H9 (cell line): ENCODE data around the gene PPIF. TPM values are rescaled to one million over a fixed set of nuclear protein-coding genes. Genes with fewer than 3 reads are reported as not detected.

ENCODE experiments used
- DNase-seq: peaks from one replicate; pipeline ENCODE4 v3.0.0-alpha.2; 2017
- H2AFZ ChIP-seq: one replicate; pipeline ENCODE4 v1.6.1; 2013; ENCODE audit warnings: mild to moderate bottlenecking, low read length, control low read depth, moderate library complexity
- H2AK5ac ChIP-seq: 2 replicates; pipeline ENCODE4 v1.6.1; 2013; ENCODE audit warnings: low read length, control low read depth, mixed read lengths; ENCODE audit not compliant: insufficient read length
- H2BK120ac ChIP-seq: one replicate; pipeline ENCODE4 v1.6.1; 2013; ENCODE audit warnings: low read depth, mild to moderate bottlenecking, low read length, control low read depth, inconsistent platforms; ENCODE audit not compliant: poor library complexity, severe bottlenecking
- H2BK12ac ChIP-seq: 2 replicates; pipeline ENCODE4 v1.6.1; 2013; ENCODE audit warnings: low read length, control low read depth, mixed read lengths, low read depth; ENCODE audit not compliant: insufficient read length
- H2BK15ac ChIP-seq: 2 replicates; pipeline ENCODE4 v1.6.1; 2013; ENCODE audit warnings: low read depth, low read length, control low read depth
- H2BK20ac ChIP-seq: one replicate; pipeline ENCODE4 v1.6.1; 2013; ENCODE audit warnings: low read depth, mild to moderate bottlenecking, low read length, control low read depth, inconsistent platforms; ENCODE audit not compliant: poor library complexity, severe bottlenecking
- H2BK5ac ChIP-seq: 2 replicates; pipeline ENCODE4 v1.6.1; 2013; ENCODE audit warnings: low read length, control low read depth, mixed read lengths; ENCODE audit not compliant: insufficient read length
- H3K14ac ChIP-seq: 2 replicates; pipeline ENCODE4 v1.6.1; 2013; ENCODE audit warnings: low read length, control low read depth; ENCODE audit not compliant: insufficient read depth
- H3K18ac ChIP-seq: 2 replicates; pipeline ENCODE4 v1.6.1; 2013; ENCODE audit warnings: low read depth, mild to moderate bottlenecking, mixed read lengths, low read length, control low read depth; ENCODE audit not compliant: insufficient read length
- H3K23ac ChIP-seq: 2 replicates; pipeline ENCODE4 v1.6.1; 2013; ENCODE audit warnings: low read length, control low read depth, mixed read lengths, low read depth; ENCODE audit not compliant: insufficient read length
- H3K23me2 ChIP-seq: 2 replicates; pipeline ENCODE4 v1.6.1; 2013; ENCODE audit warnings: low read depth, mild to moderate bottlenecking, mixed read lengths, low read length, control low read depth; ENCODE audit not compliant: insufficient read length, poor library complexity, severe bottlenecking
- H3K27ac ChIP-seq: 2 replicates; pipeline ENCODE4 v1.5.1; 2013; ENCODE audit warnings: low read length, control low read depth, mixed read lengths, low read depth; ENCODE audit not compliant: insufficient read length
- H3K27me3 ChIP-seq: 2 replicates; pipeline ENCODE4 v1.6.1; 2013; ENCODE audit warnings: low read length, control low read depth, inconsistent platforms; ENCODE audit not compliant: insufficient read depth
- H3K4ac ChIP-seq: 2 replicates; pipeline ENCODE4 v1.6.1; 2013; ENCODE audit warnings: low read depth, mild to moderate bottlenecking, control low read depth, inconsistent platforms, low read length, moderate library complexity
- H3K4me1 ChIP-seq: 2 replicates; pipeline ENCODE4 v1.6.1; 2013; ENCODE audit warnings: low read length, control low read depth, inconsistent platforms; ENCODE audit not compliant: insufficient read depth
- H3K4me2 ChIP-seq: 2 replicates; pipeline ENCODE4 v1.6.1; 2013; ENCODE audit warnings: low read length, control low read depth, mixed read lengths; ENCODE audit not compliant: insufficient read length, insufficient read depth
- H3K56ac ChIP-seq: 2 replicates; pipeline ENCODE4 v1.6.1; 2013; ENCODE audit warnings: low read depth, mild to moderate bottlenecking, mixed read lengths, low read length, control low read depth; ENCODE audit not compliant: insufficient read length
- H3K79me1 ChIP-seq: 2 replicates; pipeline ENCODE4 v1.6.1; 2013; ENCODE audit warnings: low read depth, mild to moderate bottlenecking, moderate library complexity, low read length, control low read depth, inconsistent platforms; ENCODE audit not compliant: insufficient read depth, poor library complexity, severe bottlenecking
- H3K79me2 ChIP-seq: 2 replicates; pipeline ENCODE4 v1.6.1; 2013; ENCODE audit warnings: low read length, control low read depth, inconsistent platforms; ENCODE audit not compliant: insufficient read depth
- H3K9ac ChIP-seq: 2 replicates; pipeline ENCODE4 v1.6.1; 2013; ENCODE audit warnings: low read length, control low read depth, mixed read lengths; ENCODE audit not compliant: insufficient read length; ENCODE audit errors: extremely low read depth
- H3K9me3 ChIP-seq: one replicate; pipeline ENCODE4 v1.6.1; 2013; ENCODE audit warnings: low read depth, low read length, inconsistent platforms; ENCODE audit not compliant: control insufficient read depth
- H3T11ph ChIP-seq: one replicate; pipeline ENCODE4 v1.6.1; 2013; ENCODE audit warnings: mild to moderate bottlenecking, low read length, control low read depth, inconsistent platforms
- H4K20me1 ChIP-seq: one replicate; pipeline ENCODE4 v1.6.1; 2013; ENCODE audit not compliant: control insufficient read depth, insufficient read length, insufficient read depth
- H4K5ac ChIP-seq: 2 replicates; pipeline ENCODE4 v1.6.1; 2013; ENCODE audit warnings: low read depth, mild to moderate bottlenecking, mixed read lengths, low read length, control low read depth; ENCODE audit not compliant: insufficient read length
- H4K8ac ChIP-seq: replicated peaks from 2 replicates; pipeline ENCODE4 v1.6.1; 2013; ENCODE audit warnings: low read length, control low read depth, mixed read lengths, low read depth; ENCODE audit not compliant: insufficient read length
- H4K91ac ChIP-seq: 2 replicates; pipeline ENCODE4 v1.6.1; 2013; ENCODE audit warnings: low read depth, mild to moderate bottlenecking, moderate library complexity, mixed read lengths, low read length, control low read depth; ENCODE audit not compliant: insufficient read length
- H3K27ac Mint-ChIP-seq, 3 experiments: 2 replicates in 2 of 3; 3 replicates in 1 of 3; pipeline ENCODE4 v1.8.0; 2020 to 2021; ENCODE audit warnings: mixed read lengths in 3 of 3, mild to moderate bottlenecking in 1 of 3, moderate library complexity in 1 of 3
- H3K27me3 Mint-ChIP-seq: 2 replicates; pipeline ENCODE4 v1.8.0; 2021; ENCODE audit warnings: low read depth, mild to moderate bottlenecking, moderate library complexity, mixed read lengths
- H3K36me3 Mint-ChIP-seq, 3 experiments: 2 replicates in 2 of 3; 3 replicates in 1 of 3; pipeline ENCODE4 v1.8.0; 2020 to 2021; ENCODE audit warnings: low read depth in 3 of 3, mixed read lengths in 3 of 3; ENCODE audit not compliant: insufficient read depth in 1 of 3
- H3K4me1 Mint-ChIP-seq, 2 experiments: 2 replicates each; pipeline ENCODE4 v1.8.0; 2020; ENCODE audit warnings: mixed read lengths in 2 of 2
- H3K4me3 Mint-ChIP-seq, 2 experiments: 2 replicates in 1 of 2; 3 replicates in 1 of 2; pipeline ENCODE4 v1.8.0; 2020 to 2021; ENCODE audit warnings: mild to moderate bottlenecking in 2 of 2, mixed read lengths in 2 of 2, moderate library complexity in 1 of 2
- H3K9me3 Mint-ChIP-seq, 2 experiments: 2 replicates in 1 of 2; 3 replicates in 1 of 2; pipeline ENCODE4 v1.8.0; 2020; ENCODE audit warnings: mild to moderate bottlenecking in 2 of 2, mixed read lengths in 2 of 2, moderate library complexity in 1 of 2
- CTCF ChIP-seq: fragments of 200-600 bp; sonication (generic); conservative IDR thresholded peaks from 3 replicates; pipeline ENCODE4 v1.8.0; 2021; ENCODE audit warnings: antibody characterized with exemption, mild to moderate bottlenecking
- WGBS: extraction: QIAGEN DNeasy Blood & Tissue Kit; methylation state at CpG from one replicate; pipeline ENCODE4 v1.1.7; 2013; ENCODE audit warnings: missing lambda C conversion rate, low lambda C conversion rate, mixed read lengths; ENCODE audit not compliant: insufficient read length; ENCODE audit errors: extremely low coverage; 5-methylcytosine and 5-hydroxymethylcytosine counted together
- total RNA-seq: library from RNA; stranded (reverse); gene quantifications from 2 replicates; pipeline ENCODE4 v1.2.1, GENCODE V29; 2021

Gene PPIF
- total RNA-seq, 1 experiment from 2014 or later: 79.7 TPM

DNA sequence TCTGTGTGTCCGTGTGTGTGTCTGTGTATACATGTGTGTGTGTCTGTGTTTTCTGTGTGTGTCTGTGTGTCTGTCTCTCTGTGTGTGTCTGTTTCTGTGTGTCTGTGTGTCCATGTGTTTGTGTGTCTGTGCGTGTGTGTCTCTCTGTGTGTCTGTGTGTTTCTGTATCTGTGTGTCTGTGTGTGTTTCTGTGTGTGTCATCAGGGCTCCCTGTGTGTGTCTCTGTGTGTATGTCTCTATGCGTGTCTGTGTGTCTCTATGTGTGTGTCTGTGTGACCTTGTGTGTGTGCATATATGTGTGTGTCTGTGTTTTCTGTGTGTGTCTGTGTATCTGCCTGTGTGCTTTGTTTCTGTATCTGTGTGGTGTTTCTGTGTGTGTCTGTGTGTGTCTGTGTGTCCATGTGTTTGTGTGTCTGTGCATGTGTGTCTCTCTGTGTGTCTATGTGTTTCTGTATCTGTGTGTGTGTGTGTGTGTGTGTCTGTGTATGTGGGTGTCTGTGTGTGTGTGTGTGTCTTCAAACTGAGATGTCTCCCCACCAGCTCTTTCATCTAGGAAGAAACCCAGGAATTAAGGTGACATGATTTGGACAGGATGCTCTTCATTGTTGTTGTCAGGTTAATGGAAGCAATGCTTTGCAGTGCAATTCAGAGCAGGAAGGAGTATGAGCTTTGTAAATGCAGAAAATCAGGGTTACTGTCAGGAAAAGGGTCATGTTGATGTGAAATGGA, 20.7 kb upstream of the PPIF start:
- no peak overlapping the region for H2BK20ac ChIP-seq
- Mint-ChIP-seq H3K27ac (no peak overlapping the region), H3K36me3 (no peaks in the 10 kb centered on the region), H3K9me3 (no peaks in the 10 kb centered on the region), H3K27me3 (peaks cover 14% of the 10 kb centered on the region), H3K4me1 (no peaks in the 10 kb centered on the region), H3K4me3 (no peak overlapping the region)
- no peak overlapping the region for H3K27ac ChIP-seq
- no peaks in the 10 kb centered on the region for H3K23me2 ChIP-seq
- H2AK5ac ChIP-seq: no peak overlapping the region
- H4K5ac ChIP-seq: no peak overlapping the region
- no peak overlapping the region for H4K8ac ChIP-seq
- H3K9ac ChIP-seq: no peak overlapping the region
- H3K18ac ChIP-seq: no peak overlapping the region
- no peak overlapping the region for H2BK5ac ChIP-seq
- H3K27me3 ChIP-seq: no peaks in the 10 kb centered on the region
- H3K4me2 ChIP-seq: no peak overlapping the region
- H3T11ph ChIP-seq: no peak overlapping the region
- no peak overlapping the region for H2BK15ac ChIP-seq
- no peak for TF ChIP-seq CTCF
- no peaks in the 10 kb centered on the region for H3K4me1 ChIP-seq
- no peak overlapping the region for H3K23ac ChIP-seq
- no CpG with 5 or more reads among the region's 3 CpGs for WGBS
- no peaks in the 10 kb centered on the region for H3K79me1 ChIP-seq
- H3K14ac ChIP-seq: no peak overlapping the region
- H3K79me2 ChIP-seq: no peaks in the 10 kb centered on the region
- H2BK120ac ChIP-seq: no peak overlapping the region
- no peak overlapping the region for H3K56ac ChIP-seq
- H3K9me3 ChIP-seq: no peaks in the 10 kb centered on the region
- H3K4ac ChIP-seq: no peak overlapping the region
- DNase-seq: no peak
- H2AFZ ChIP-seq: no peak overlapping the region
- no peak overlapping the region for H4K91ac ChIP-seq
- no peaks in the 10 kb centered on the region for H4K20me1 ChIP-seq
- no peak overlapping the region for H2BK12ac ChIP-seq
